OCI-LY7 (cell line): ENCODE data around the gene CAPZA3.

Experiments used
- CTCF ChIP-seq: fragments of 200-600 bp; sonication (generic); conservative IDR thresholded peaks from 2 replicates; pipeline ENCODE4 v1.5.1; 2014; ENCODE audit warnings: mild to moderate bottlenecking, antibody characterized with exemption, low read length, moderate library complexity, mixed read lengths
- EZH2phosphoT487 ChIP-seq: fragments of 200-600 bp; sonication (generic); IDR thresholded peaks from 2 replicates; pipeline ENCODE4 v1.6.1; 2018; ENCODE audit warnings: low read depth, borderline replicate concordance, mild to moderate bottlenecking, mixed run types, antibody characterized with exemption, low read length, moderate library complexity, mixed read lengths

- TF ChIP-seq CTCF (no peak), EZH2phosphoT487 (no peak)
These were observed at the start of gene CAPZA3, which contains the start of gene PLCZ1 for GRCh38 chr12:18737819-18738218.
